Mesendoderm (in vitro differentiated cells): Measurements from ENCODE around the gene PRELP.

Experiments
- DNase-seq: peaks from one replicate; pipeline ENCODE4 v3.0.0; 2013
- H2AK5ac ChIP-seq: 2 replicates; pipeline ENCODE4 v1.6.1; 2013; ENCODE audit warnings: low read length, inconsistent platforms
- H2BK120ac ChIP-seq: 2 replicates; pipeline ENCODE4 v1.6.1; 2013; ENCODE audit warnings: low read depth, mild to moderate bottlenecking, low read length, moderate library complexity, mixed read lengths
- H2BK15ac ChIP-seq: replicated peaks from 2 replicates; pipeline ENCODE4 v1.6.1; 2013; ENCODE audit warnings: low read depth, mild to moderate bottlenecking, moderate library complexity
- H2BK5ac ChIP-seq: 2 replicates; pipeline ENCODE4 v1.6.1; 2013; ENCODE audit warnings: low read length, inconsistent platforms
- H3K18ac ChIP-seq: 2 replicates; pipeline ENCODE4 v1.6.1; 2013; ENCODE audit warnings: mild to moderate bottlenecking, low read length, mixed read lengths
- H3K23ac ChIP-seq: one replicate; pipeline ENCODE4 v1.6.1; 2013; ENCODE audit warnings: low read length
- H3K27ac ChIP-seq: 2 replicates; pipeline ENCODE4 v1.5.1; 2013; ENCODE audit warnings: low read depth, mild to moderate bottlenecking, inconsistent platforms, low read length, moderate library complexity
- H3K27me3 ChIP-seq: 2 replicates; pipeline ENCODE4 v1.6.1; 2013; ENCODE audit warnings: low read length, control low read depth, mild to moderate bottlenecking, inconsistent platforms; ENCODE audit not compliant: insufficient read depth, poor library complexity
- H3K36me3 ChIP-seq: 2 replicates; pipeline ENCODE4 v1.6.1; 2013; ENCODE audit warnings: low read length, inconsistent platforms; ENCODE audit not compliant: control insufficient read depth, insufficient read depth
- H3K4ac ChIP-seq: one replicate; pipeline ENCODE4 v1.6.1; 2013; ENCODE audit warnings: low read depth, mild to moderate bottlenecking, low read length, moderate library complexity
- H3K4me1 ChIP-seq: 2 replicates; pipeline ENCODE4 v1.6.1; 2013; ENCODE audit warnings: low read depth, low read length, inconsistent platforms; ENCODE audit not compliant: control insufficient read depth
- H3K4me2 ChIP-seq: 2 replicates; pipeline ENCODE4 v1.6.1; 2013; ENCODE audit warnings: low read length
- H3K4me3 ChIP-seq: 2 replicates; pipeline ENCODE4 v1.5.1; 2013; ENCODE audit warnings: mild to moderate bottlenecking, low read length
- H3K56ac ChIP-seq: one replicate; pipeline ENCODE4 v1.6.1; 2013; ENCODE audit warnings: low read length
- H3K79me1 ChIP-seq: 2 replicates; pipeline ENCODE4 v1.6.1; 2013; ENCODE audit warnings: low read length, inconsistent platforms
- H3K79me2 ChIP-seq: 2 replicates; pipeline ENCODE4 v1.6.1; 2013; ENCODE audit warnings: mild to moderate bottlenecking, low read length; ENCODE audit not compliant: control insufficient read depth, insufficient read depth
- H3K9ac ChIP-seq: 2 replicates; pipeline ENCODE4 v1.6.1; 2013; ENCODE audit warnings: low read length, inconsistent platforms
- H4K5ac ChIP-seq: one replicate; pipeline ENCODE4 v1.6.1; 2013; ENCODE audit warnings: low read length
- H4K8ac ChIP-seq: one replicate; pipeline ENCODE4 v1.6.1; 2013; ENCODE audit warnings: low read depth, mild to moderate bottlenecking, control low read depth, low read length, moderate library complexity
- WGBS: extraction: QIAGEN DNeasy Blood & Tissue Kit; methylation state at CpG from one replicate; pipeline ENCODE4 v1.1.7; 2013; ENCODE audit warnings: low lambda C conversion rate, missing lambda C conversion rate; ENCODE audit not compliant: insufficient coverage; ENCODE audit errors: extremely low coverage; 5-methylcytosine and 5-hydroxymethylcytosine counted together

The PRELP gene

DNA sequence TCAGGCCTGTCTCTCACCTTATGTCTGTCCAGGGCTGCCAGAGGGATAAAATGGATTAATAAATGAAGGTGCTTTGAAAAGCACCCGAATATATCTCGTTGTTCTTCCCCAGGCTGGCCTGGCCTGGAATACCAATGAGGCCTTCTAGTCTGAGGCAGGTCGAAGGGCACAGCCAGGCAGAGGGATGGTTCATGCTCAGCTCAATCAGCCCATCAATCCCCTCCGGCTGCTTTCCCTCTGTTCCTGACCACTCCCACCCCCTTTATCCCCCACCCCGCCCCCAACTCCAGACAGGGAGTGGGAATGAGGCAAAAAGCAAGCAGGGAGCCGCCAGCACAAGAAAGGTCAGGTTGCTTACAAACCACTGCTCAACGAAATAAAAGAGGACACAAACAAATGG lies 40.0 kb upstream of the PRELP start:
- Histone ChIP-seq H3K27me3 (no peaks in the 10 kb centered on the region), H3K27ac (no peak overlapping the region), H3K9ac (no peak overlapping the region), H3K79me2 (no peaks in the 10 kb centered on the region), H3K4ac (no peak overlapping the region), H4K8ac (no peak overlapping the region), H4K5ac (no peak overlapping the region), H2BK120ac (no peak overlapping the region), H3K36me3 (no peaks in the 10 kb centered on the region), H3K4me2 (no peak overlapping the region), H3K56ac (no peak overlapping the region), H3K18ac (no peak overlapping the region), H2BK15ac (no peak overlapping the region), H3K4me3 (no peak overlapping the region), H2AK5ac (no peak overlapping the region), H2BK5ac (no peak overlapping the region), H3K79me1 (no peaks in the 10 kb centered on the region), H3K4me1 (no peaks in the 10 kb centered on the region), H3K23ac (no peak overlapping the region)
- no peak for DNase-seq
- WGBS, result no CpG with 5 or more reads among the region's 7 CpGs

DNA sequence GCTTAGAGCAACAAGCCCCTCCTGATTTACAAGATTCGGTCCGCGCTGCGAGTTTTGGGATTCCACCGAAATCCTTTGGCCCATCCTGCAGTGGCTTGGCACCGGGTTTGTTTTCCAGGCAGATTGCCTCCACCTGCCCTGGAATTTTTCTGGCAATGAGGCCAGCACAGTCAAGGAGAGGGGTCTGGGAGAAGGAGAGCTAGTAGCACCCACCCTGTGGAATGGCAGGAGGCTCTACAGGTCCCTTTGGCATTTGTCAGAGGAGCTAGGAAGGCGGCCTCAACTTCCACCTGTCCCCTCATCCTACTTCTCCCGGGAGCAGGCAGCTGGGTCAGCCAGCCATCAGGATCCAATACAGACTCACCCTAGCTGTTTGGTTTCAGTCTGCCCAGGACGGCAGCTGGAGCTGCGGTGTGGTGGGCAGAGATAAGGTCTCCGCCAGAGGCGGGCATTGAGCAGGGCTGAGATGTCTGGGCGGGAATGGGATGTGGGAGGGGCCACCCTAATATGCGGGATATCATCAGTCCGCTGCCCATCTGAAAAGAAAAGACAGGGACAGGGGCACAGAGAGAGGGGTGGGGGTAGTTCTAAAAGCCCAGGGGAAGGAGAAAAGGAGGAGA lies 37.8 kb upstream of the PRELP start:
- Histone ChIP-seq H2BK120ac (no peak overlapping the region), H3K27ac (no peak overlapping the region), H4K5ac (no peak overlapping the region), H3K56ac (no peak overlapping the region), H3K36me3 (no peaks in the 10 kb centered on the region), H3K4me1 (no peaks in the 10 kb centered on the region), H3K18ac (no peak overlapping the region), H3K4me3 (no peak overlapping the region), H3K23ac (no peak overlapping the region), H3K9ac (no peak overlapping the region), H4K8ac (no peak overlapping the region), H2BK5ac (no peak overlapping the region), H3K27me3 (no peaks in the 10 kb centered on the region), H2BK15ac (no peak overlapping the region), H3K79me1 (no peaks in the 10 kb centered on the region), H2AK5ac (no peak overlapping the region), H3K4me2 (no peak overlapping the region), H3K4ac (no peak overlapping the region), H3K79me2 (no peaks in the 10 kb centered on the region)
- WGBS, result no CpG with 5 or more reads among the region's 15 CpGs
- no peak for DNase-seq

DNA sequence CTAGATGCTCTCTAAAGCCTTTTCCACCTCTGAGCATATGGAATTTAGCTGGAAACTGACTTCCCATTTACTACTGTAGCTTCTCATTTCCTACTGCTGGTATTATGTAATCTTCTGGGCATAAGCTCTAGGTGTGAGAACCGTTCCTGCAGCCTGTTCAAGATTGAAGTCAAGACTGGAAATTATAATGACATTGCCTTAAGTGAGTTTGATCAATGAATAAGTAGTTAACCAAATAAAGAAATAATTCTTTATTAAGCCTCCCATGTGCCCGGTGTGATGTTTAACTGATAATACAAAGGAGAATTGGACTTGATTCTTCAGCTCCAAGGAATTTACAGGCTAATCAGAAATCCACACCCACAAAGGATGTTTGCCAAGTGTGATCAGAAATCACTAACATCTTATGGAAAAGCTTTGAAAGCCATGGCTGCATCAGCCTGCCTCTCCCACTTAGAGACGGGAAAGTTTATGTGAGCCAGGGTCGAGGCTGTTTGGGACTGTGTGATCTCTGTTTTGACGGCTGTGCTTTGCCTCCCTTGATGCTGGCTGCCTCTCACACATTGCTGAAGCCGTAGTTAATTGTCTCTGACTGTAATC lies 36.4 kb upstream of the PRELP start:
- no peak overlapping the region for H3K27ac ChIP-seq
- H2AK5ac ChIP-seq, result no peak overlapping the region
- no peak overlapping the region for H2BK15ac ChIP-seq
- H3K27me3 ChIP-seq, result no peaks in the 10 kb centered on the region
- H3K56ac ChIP-seq, result no peak overlapping the region
- H3K23ac ChIP-seq, result no peak overlapping the region
- no peak overlapping the region for H4K8ac ChIP-seq
- H3K36me3 ChIP-seq, result no peaks in the 10 kb centered on the region
- H3K4ac ChIP-seq, result no peak overlapping the region
- no peak overlapping the region for H3K18ac ChIP-seq
- no peak overlapping the region for H3K4me3 ChIP-seq
- H3K79me2 ChIP-seq, result no peaks in the 10 kb centered on the region
- no peak overlapping the region for H3K4me2 ChIP-seq
- DNase-seq, result no peak
- no peaks in the 10 kb centered on the region for H3K4me1 ChIP-seq
- no peaks in the 10 kb centered on the region for H3K79me1 ChIP-seq
- no CpG with 5 or more reads among the region's 6 CpGs for WGBS
- H2BK120ac ChIP-seq, result no peak overlapping the region
- no peak overlapping the region for H4K5ac ChIP-seq
- no peak overlapping the region for H3K9ac ChIP-seq
- no peak overlapping the region for H2BK5ac ChIP-seq

DNA sequence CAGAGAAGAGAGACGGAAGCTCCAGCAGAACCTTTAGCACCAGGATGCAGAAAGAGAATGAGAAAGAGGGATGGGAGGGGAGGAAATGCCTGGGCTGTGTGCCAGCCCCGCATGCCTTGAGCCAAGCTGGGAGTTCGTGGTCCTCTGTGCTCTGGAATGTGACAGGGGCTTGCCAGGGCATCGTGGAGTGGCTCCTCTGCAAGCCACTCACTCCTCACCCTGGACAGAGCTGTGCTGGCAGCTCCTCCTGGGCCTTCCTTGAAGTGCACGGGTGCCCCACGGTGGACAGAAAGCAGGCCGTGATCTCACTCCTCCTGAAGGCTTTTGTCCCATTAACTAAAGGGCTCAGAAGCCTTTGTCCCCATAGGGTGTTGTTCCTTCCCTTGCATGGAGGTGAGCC lies 34.8 kb upstream of the PRELP start:
- Histone ChIP-seq H3K36me3 (no peaks in the 10 kb centered on the region), H3K56ac (no peak overlapping the region), H3K27me3 (no peaks in the 10 kb centered on the region), H3K79me1 (no peaks in the 10 kb centered on the region), H3K4me2 (no peak overlapping the region), H3K79me2 (no peaks in the 10 kb centered on the region), H2BK15ac (no peak overlapping the region), H3K4me3 (no peak overlapping the region), H3K4me1 (no peaks in the 10 kb centered on the region), H3K18ac (no peak overlapping the region), H2BK5ac (no peak overlapping the region), H4K8ac (no peak overlapping the region), H3K23ac (no peak overlapping the region), H3K4ac (no peak overlapping the region), H3K9ac (no peak overlapping the region), H3K27ac (no peak overlapping the region), H2AK5ac (no peak overlapping the region), H4K5ac (no peak overlapping the region), H2BK120ac (no peak overlapping the region)
- DNase-seq, result peak; percentile 71
- WGBS, result no CpG with 5 or more reads among the region's 7 CpGs

DNA sequence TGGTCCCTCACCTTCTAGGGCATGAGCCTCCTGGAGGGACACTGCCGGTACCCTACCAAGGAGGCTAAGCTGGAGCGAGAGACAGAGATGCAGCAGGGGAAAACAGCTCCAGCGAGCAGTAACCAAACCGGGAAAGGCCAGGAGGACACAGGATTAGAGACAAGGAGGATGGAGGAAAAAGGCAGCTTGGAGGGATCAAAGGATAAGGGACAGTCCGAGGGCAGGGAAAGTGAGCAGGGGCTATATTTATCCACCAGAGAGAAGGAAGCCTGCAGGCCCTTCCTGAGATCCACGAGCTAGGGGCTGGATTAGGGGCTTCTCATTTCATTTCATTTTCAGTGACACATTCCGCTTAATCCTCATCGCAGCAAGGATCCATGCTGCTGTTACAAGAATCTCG lies 33.8 kb upstream of the PRELP start:
- Histone ChIP-seq H3K4me2 (no peak overlapping the region), H3K9ac (no peak overlapping the region), H3K27ac (no peak overlapping the region), H3K79me2 (no peaks in the 10 kb centered on the region), H2BK15ac (no peak overlapping the region), H3K79me1 (no peaks in the 10 kb centered on the region), H3K4me3 (no peak overlapping the region), H4K8ac (no peak overlapping the region), H2BK5ac (no peak overlapping the region), H3K56ac (no peak overlapping the region), H3K36me3 (no peaks in the 10 kb centered on the region), H3K27me3 (no peaks in the 10 kb centered on the region), H2BK120ac (no peak overlapping the region), H3K23ac (no peak overlapping the region), H3K18ac (no peak overlapping the region), H3K4ac (no peak overlapping the region), H3K4me1 (no peaks in the 10 kb centered on the region), H4K5ac (no peak overlapping the region), H2AK5ac (no peak overlapping the region)
- no peak for DNase-seq
- no CpG with 5 or more reads among the region's 9 CpGs for WGBS

DNA sequence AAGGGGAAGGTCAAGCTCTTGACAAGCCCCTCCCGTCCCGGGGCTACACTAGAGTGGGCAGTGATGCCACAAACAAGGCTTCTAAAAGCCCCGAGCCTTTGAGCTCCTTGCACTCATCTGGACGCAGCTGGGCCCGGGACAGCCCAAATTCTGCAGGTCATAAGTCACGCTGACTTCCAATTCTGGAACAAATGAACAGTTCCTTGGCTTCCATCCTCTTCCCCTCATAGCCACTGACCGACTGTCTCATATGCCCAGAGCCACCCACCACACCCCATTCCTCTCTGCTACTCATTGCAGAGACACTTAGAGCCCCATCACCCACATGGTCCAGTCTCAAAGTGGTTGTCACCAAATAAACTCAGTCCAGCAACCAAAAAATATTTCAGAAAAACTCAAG lies 32.8 kb upstream of the PRELP start:
- H3K4me3 ChIP-seq, result no peak overlapping the region
- no peak overlapping the region for H3K18ac ChIP-seq
- no CpG with 5 or more reads among the region's 7 CpGs for WGBS
- H3K27me3 ChIP-seq, result no peaks in the 10 kb centered on the region
- H3K23ac ChIP-seq, result no peak overlapping the region
- H3K27ac ChIP-seq, result no peak overlapping the region
- H3K79me2 ChIP-seq, result no peaks in the 10 kb centered on the region
- no peak overlapping the region for H2BK120ac ChIP-seq
- H3K9ac ChIP-seq, result no peak overlapping the region
- DNase-seq, result no peak
- no peak overlapping the region for H4K8ac ChIP-seq
- H2AK5ac ChIP-seq, result no peak overlapping the region
- no peak overlapping the region for H4K5ac ChIP-seq
- H3K36me3 ChIP-seq, result no peaks in the 10 kb centered on the region
- no peak overlapping the region for H3K4ac ChIP-seq
- no peak overlapping the region for H2BK5ac ChIP-seq
- no peak overlapping the region for H2BK15ac ChIP-seq
- H3K79me1 ChIP-seq, result no peaks in the 10 kb centered on the region
- H3K56ac ChIP-seq, result no peak overlapping the region
- H3K4me1 ChIP-seq, result no peaks in the 10 kb centered on the region
- H3K4me2 ChIP-seq, result no peak overlapping the region
